ENCODE measurements around the gene MDN1.
"Not testable (repeated sequence)": the region's sequence is repeated elsewhere in the genome, so short reads cannot be mapped to it uniquely, and the experiment has no call there.

The MDN1 gene, protein sequence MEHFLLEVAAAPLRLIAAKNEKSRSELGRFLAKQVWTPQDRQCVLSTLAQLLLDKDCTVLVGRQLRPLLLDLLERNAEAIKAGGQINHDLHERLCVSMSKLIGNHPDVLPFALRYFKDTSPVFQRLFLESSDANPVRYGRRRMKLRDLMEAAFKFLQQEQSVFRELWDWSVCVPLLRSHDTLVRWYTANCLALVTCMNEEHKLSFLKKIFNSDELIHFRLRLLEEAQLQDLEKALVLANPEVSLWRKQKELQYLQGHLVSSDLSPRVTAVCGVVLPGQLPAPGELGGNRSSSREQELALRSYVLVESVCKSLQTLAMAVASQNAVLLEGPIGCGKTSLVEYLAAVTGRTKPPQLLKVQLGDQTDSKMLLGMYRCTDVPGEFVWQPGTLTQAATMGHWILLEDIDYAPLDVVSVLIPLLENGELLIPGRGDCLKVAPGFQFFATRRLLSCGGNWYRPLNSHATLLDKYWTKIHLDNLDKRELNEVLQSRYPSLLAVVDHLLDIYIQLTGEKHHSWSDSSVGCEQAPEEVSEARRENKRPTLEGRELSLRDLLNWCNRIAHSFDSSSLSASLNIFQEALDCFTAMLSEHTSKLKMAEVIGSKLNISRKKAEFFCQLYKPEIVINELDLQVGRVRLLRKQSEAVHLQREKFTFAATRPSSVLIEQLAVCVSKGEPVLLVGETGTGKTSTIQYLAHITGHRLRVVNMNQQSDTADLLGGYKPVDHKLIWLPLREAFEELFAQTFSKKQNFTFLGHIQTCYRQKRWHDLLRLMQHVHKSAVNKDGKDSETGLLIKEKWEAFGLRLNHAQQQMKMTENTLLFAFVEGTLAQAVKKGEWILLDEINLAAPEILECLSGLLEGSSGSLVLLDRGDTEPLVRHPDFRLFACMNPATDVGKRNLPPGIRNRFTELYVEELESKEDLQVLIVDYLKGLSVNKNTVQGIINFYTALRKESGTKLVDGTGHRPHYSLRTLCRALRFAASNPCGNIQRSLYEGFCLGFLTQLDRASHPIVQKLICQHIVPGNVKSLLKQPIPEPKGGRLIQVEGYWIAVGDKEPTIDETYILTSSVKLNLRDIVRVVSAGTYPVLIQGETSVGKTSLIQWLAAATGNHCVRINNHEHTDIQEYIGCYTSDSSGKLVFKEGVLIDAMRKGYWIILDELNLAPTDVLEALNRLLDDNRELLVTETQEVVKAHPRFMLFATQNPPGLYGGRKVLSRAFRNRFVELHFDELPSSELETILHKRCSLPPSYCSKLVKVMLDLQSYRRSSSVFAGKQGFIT (N-terminal part only)

DNA sequence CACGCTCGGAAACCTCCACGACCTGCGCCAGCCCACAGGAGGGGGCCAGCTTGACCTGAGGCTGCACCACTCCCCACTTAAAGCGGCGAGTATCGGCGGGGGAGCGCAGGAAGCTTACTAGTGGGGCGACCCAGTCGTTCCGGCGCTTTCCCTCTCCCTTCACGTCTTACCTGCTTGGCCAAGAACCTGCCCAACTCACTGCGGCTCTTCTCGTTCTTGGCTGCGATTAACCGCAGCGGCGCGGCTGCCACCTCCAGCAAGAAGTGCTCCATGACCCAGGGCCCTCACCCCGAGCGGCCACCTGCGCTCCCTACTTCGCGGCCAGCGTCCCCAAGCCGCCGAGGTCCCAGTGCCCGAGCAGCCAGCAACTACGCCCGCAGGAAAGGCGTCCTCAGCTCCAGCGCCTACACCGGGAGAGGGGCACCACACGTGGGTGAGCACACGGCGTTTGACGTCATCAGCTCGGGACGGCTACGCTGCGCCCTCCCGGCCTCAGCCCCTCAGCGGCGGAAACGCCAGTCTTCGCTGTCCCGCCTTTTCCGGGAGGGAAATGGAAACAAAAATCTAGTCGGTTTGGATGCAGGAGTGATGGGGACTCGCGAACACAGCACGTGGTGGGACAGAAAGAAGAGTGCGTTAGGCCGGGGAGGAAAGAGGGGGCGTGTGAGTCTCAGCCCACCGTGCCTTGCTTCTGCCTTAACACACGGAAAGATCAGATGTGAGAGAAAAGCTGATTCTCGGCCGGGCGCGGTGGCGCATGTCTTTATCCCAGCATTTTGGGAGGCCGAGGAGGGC lies at the start of gene MDN1:
Gene MDN1, minus strand, starts transcription at position 459 of the 795 bp plus-strand sequence. Its CDS starts 187 bp downstream, at position 272.
- in situ Hi-C loops (cut with MboI; ENCODE audit: low sequenced_read_pairs) = no loop called here

DNA sequence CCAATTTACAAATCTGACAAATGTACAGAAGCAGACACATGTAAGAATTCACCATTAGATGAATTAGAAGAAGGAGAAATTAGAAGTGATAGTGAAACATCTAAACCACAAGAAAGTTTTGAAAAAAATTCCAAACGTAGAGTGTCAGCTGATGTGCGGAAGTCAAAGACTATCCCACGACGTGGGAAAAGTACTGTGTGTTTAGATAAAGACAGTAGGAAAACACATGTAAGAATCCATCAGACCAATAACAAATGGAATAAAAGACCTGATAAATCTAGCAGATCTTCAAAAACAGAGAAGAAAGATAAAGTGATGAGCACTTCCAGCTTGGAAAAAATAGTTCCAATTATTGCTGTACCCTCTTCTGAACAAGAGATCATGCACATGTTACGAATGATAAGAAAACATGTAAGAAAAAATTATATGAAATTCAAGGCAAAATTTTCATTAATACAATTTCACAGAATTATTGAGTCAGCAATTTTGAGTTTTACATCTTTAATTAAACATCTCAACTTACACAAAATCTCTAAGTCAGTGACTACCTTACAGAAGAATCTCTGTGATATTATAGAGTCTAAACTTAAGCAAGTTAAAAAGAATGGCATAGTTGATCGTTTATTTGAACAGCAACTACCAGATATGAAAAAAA lies 46.6 kb upstream of the MDN1 start:
- in situ Hi-C loops (cut with MboI; ENCODE audit: low sequenced_read_pairs) = no loop called here

DNA sequence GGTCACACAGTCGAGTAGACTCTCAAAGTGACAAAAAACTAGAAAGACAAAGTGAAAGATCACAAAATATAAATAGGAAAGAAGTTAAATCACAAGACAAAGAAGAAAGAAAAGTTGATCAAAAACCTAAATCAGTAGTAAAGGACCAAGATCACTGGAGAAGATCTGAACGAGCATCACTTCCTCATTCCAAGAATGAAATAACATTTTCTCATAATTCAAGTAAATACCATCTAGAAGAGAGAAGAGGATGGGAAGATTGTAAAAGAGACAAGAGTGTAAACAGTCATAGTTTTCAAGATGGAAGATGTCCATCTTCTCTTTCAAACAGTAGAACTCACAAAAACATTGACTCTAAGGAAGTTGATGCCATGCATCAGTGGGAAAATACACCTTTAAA lies 43.1 kb upstream of the MDN1 start:
- in situ Hi-C loops (cut with MboI; ENCODE audit: low sequenced_read_pairs) = no loop called here

DNA sequence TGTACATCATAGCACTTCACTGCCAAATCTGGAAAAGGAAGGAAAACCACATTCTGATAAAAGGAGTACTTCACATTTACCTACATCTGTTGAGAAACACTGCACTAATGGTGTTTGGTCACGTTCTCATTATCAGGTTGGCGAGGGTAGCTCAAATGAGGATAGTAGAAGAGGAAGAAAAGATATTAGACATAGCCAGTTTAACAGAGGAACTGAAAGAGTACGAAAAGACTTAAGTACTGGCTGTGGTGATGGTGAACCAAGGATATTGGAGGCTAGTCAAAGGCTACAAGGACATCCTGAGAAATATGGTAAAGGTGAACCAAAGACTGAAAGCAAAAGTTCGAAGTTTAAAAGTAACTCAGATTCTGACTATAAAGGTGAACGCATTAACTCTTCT lies 42.7 kb upstream of the MDN1 start:
- in situ Hi-C loops (cut with MboI; ENCODE audit: low sequenced_read_pairs) = no loop called here

DNA sequence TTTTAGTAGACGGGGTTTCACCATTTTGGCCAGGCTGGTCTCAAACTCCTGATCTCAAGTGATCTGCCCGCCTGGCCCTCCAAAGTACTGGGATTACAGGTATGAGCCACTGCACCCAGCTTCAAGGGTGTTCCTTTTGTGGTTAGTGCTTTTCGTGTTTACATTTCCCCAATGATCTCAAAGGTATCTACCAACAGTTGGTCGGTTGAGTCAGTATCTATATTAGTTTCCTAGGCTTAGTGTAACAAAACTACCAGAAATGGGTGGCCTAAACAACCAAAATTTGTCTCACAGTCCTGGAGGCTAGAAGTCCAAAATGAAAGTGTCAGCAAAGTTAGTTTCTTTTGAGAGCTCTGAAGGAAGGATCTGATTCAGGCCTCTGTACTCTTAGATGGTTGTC lies 40.1 kb upstream of the MDN1 start:
- in situ Hi-C loops (cut with MboI; ENCODE audit: low sequenced_read_pairs) = no loop called here

DNA sequence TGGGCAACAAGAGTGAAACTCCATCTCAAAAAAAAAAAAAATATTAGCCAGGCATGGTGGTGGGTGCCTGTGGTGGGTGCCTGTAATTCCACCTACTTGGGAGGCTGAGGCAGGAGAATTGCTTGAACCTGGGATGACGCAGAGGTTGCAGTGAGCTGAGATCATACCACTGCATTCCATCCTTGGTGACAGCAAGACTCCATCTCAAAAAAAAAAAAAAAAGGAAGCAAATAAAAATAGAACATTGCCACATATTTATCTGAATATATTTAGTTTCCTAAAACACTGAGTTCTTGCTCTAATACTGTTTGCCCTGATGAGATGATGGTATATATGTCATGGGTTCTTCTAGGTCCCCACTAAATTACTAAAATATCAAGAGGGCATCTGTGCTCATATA lies 38.4 kb upstream of the MDN1 start:
- in situ Hi-C loops (cut with MboI; ENCODE audit: low sequenced_read_pairs) = no loop called here

DNA sequence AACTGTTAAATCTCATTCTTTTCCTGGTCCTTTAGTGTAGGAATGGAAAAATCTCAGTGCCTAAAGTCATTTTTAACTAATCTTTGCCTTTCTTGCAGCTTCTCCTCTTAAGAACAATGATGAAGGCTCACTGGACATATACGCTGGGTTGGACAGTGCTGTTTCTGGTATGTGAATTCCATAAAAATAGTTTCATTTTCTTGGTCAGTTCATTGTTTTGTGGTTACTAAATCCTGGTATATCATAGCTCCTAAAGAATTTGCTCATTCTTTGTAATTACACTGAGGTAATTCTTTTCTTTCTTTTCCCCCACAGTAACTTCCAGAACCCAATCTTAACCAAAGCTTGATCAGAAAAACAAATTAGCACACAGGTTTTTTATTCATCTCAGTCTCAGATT lies 33.5 kb upstream of the MDN1 start:
- in situ Hi-C loops (cut with MboI; ENCODE audit: low sequenced_read_pairs) = no loop called here

DNA sequence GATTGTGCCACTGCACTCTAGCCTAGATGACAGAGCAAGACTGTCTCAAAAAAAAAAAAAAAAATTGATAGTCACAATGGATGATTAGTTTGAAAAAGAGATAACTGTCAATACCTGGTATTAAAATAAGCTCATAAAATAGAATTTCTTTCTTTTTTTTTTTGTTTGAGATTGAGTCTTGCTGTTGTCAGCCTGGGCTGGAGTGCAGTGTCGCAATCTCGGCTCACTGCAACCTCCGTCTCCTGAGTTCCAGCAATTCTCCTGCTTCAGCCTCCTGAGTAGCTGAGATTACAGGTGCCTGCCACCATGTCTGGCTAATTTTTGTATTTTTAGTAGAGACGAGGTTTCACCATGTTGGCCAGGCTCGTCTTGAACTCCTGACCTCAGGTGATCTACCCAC lies 27.9 kb upstream of the MDN1 start:
- in situ Hi-C loops (cut with MboI; ENCODE audit: low sequenced_read_pairs) = not testable (repeated sequence)

DNA sequence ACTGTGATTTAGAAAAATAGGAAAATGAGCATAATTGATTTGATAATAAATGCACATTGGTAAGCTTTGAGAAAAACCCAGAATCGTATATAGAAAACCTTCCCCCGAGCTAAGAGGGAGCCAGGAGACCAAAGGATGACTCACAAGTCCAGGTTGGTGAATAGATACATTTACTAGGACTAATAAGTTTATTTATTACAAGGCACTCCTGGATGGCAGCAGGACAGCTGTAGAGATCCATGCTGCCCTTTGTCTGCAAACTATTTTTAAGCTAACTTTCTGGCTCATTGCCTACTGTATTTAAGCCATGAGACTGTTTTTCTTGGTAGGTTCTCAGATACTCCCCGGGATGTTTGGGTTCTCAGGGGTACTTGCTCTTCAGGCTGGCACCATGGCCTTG lies 23.5 kb upstream of the MDN1 start:
- in situ Hi-C loops (cut with MboI; ENCODE audit: low sequenced_read_pairs) = no loop called here

DNA sequence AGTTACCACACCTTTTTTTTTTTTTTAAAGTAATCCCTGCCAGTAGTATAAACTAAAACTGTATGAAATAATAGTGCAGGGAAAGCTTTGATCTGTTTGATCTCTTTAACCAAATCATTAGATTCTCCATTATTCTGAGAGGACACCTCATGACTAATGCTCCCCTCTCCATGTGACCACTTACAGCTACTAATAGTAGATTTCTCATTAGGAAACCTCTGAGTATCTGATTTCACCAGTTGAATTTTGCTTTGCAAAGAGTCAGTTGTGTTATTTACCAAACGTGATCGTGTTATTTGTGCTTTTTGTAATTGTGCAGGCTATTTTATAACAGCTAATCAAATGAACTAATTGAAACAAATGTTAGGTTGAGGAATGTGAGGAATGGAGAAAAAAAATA lies 22.6 kb upstream of the MDN1 start:
- in situ Hi-C loops (cut with MboI; ENCODE audit: low sequenced_read_pairs) = no loop called here

DNA sequence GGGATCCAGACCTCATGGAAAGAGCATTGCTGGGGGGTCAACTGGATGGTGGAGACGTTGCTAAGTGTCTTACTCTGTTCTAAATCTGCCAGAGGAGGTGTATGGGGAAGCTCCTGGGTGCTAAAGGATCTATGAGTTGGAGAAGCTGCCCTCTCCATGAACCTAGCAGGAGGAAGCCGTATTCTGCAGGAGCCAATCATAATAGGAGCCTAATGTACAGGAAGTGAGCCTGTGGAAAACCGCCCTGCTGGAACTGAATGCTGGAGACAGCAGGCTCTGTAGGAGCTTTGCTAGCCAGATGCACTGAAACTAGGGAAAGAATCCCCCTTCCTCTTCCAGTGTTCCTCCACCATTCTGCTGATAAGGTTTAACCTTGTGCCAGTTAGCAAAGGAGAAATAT lies 20.9 kb upstream of the MDN1 start:
- in situ Hi-C loops (cut with MboI; ENCODE audit: low sequenced_read_pairs) = no loop called here

DNA sequence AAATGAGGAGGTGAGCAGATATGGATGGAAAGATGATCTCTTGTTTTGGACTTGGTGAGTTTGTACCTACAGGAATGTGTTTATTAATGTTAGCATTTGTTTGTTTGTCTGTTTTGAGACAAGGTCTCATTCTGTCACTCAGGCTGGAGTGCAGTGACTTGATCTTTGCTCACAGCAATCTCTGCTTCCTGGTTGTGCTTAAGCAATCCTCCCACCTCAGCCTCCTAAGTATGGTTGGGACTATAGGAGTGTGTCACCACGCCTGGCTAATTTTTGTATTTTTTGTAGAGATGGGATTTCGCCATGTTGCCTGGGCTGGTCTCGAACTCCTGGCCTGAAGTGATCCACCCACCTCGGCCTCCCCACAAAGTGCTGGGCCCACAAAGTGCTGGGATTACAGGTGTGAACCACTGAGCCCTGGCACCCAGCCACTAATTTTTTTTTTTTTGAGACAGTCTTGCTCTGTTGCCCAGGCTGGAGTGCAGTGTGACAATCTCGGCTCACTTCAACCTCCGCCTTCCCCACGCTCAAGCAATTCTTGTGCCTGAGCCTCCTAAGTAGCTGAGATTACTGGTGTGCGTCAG lies 17.1 kb upstream of the MDN1 start:
- in situ Hi-C loops (cut with MboI; ENCODE audit: low sequenced_read_pairs) = no loop called here

DNA sequence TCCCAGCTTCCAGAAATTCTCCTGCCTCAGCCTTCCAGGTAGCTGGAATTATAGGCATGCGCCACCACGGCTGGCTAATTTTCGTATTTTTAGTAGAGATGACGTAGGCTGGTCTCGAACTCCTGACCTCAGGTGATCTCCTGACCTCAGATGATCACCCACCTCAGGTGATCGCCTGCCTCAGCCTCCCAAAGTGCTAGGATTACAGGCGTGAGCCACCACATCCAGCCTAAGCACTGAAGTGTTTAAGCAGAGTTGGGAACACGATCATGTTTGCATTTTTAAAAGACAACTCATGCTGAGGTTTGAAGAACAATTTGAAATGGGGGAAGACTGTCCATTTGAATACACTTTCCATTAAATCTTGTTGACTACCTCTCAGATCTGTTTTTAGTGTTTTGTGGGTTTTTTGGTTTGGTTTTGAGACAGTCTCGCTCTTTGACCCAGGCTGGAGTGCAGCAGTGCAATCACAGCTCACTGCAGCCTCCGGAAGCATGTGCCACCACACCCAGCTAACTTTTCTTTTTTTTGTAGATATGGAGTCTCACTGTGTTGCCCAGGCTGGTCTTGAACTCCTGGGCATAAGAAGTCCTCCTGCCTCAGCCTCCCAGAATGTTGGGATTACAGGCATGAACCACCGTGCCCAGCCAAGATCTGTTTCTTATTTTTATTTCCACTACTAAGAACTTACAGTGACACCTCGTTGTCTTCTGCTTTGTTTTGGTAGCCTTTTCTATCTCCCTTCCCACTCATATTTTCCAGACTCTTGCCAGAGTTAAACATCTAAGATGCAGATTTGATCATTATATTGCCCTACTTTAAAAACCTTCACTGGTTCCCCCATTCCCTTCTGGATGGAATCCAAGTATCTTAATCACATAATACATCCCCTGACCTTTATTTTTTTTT lies 15.5 kb upstream of the MDN1 start:
- in situ Hi-C loops (cut with MboI; ENCODE audit: low sequenced_read_pairs) = no loop called here

DNA sequence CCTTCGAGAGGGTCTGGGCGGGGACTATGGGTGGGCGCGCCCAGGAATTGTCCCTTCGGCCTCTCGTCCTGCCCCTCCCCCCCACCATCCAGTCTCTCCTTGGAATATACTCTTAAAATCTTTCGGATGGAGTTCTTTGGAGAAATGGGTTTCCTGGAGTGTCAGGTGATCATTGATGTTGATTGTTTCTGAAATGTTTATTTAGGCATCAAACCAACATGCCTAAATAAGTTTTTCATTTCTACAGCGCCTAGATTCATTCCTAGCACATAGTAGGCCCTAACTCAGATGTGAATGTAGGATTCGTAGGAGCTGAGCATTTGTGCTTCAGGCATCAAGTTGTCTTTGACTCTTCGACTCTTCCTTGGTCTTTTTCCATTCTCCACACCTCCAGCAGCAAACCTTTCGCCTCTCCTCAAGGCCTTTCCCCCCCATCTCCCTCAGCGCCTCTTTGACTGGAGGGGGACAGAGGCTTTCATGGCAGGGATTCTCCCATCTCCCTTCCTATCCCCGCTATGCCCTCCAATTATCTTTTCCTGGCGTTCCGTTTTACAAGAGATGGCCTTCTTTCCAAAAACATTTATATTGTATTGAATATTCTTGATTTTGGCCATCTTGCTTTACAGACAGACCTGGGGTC lies 10.7 kb upstream of the MDN1 start:
- in situ Hi-C loops (cut with MboI; ENCODE audit: low sequenced_read_pairs) = no loop called here

DNA sequence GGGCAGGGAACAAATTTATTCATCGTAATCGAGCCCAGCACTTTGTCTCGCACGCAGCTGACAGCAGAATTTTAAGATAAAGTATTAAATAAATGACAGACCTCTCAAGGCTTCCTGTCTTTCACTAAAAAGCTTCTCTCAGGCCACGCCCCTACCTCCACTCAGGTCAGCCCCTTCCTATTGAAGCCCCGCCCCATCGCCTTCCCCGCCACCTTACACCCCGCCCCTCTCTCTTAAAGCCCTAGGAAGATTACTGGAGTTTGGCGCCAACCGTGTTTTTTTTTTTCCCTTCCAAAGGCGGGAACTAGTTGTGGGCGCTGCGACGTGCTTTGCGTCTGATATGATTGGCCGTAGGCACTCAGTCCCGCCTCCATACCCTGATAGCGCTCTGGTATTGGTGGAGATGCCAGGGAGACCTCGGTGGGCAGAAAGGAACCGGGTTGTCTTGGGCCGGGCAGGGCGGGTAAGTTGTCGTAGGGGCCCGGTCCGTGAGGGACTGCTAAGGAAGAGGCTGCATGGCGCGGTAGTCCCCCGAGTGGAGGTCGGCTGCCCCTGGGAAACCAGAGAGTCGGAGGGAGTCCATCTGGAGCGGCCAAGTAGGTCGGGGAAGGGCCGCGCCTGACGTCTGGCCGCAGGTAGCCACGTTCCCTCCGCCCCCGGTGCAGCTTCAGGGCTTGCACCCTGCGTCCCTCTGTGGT lies 10.0 kb upstream of the MDN1 start, which contains the start of gene CASP8AP2:
Gene CASP8AP2, plus strand, starts transcription at position 409 of the 698 bp plus-strand sequence.
- in situ Hi-C loops (cut with MboI; ENCODE audit: low sequenced_read_pairs) = no loop called here

DNA sequence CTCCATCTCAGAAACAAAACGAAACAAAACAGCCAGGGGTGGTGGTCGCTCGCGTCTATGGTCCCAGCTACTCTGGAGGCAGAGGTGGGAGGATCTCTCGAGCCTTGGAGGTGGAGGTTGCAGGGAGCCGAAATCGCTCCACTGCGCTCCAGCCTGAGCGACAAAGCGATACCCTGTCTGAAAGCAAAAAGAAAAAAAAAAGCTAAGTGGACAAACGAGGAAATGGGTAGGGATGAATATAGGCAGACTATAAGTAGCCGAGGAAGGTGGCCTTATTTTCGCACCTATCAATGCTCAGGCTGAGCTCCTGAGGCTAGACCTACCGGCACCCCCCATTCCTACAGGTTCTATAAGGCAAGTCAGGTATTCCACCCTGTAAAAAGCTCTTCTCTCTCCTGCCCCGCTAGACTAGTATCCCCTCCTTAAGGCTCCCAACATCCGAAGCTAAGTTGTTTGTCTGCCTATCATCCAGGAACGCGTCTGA lies 9.4 kb upstream of the MDN1 start:
- in situ Hi-C loops (cut with MboI; ENCODE audit: low sequenced_read_pairs) = no loop called here

DNA sequence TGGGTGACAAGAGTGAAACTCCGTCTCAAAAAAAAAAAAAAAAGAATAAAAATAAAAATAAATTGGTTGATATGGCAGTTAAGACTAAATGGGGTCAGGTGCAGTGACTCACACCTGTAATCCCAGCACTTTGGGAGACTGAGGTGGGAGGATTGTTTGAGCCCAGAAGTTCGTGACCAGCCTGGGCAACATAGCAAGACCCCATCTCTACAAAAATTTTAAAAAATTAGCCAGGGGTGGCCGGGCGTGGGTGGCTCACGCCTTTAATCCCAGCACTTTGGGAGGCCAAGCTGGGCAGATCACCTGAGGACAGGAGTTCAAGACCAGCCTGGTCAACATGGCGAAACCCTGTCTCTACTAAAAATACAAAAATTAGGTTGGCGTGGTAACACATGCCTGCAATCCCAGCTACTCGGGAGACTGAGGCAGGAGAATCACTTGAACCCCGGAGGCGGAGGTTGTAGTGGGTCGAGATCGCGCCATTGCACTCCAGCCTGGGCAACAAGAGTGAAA lies 8.9 kb upstream of the MDN1 start:
- in situ Hi-C loops (cut with MboI; ENCODE audit: low sequenced_read_pairs) = not testable (repeated sequence)

All from hTERT RPE-1 (cell line).